DMS79 treated with DMSO at 0.1 percent for 48 hours (cell line): ENCODE results near the gene VPS45.
"Not testable (repeated sequence)": the region's sequence is repeated elsewhere in the genome, so short reads cannot be mapped to it uniquely, and the experiment has no call there.

Experiments
- DNase-seq: peaks from one replicate; lab custom pipeline; 2025; lab: John Stamatoyannopoulos, UW

Gene VPS45

GRCh38 chr1:150067184-150068108 lies at the start of gene VPS45:
TSS of gene VPS45 (plus strand) at chr1:150067776. CDS start at chr1:150067858, 82 bp downstream.
- peak; percentile 93 for DNase-seq

- no peak for DNase-seq
These were observed 49.4 kb upstream of the VPS45 start for GRCh38 chr1:150018165-150018564.

GRCh38 chr1:150020711-150021110 lies 46.9 kb upstream of the VPS45 start:
- DNase-seq, result no peak

- no peak for DNase-seq
These were observed 46.3 kb upstream of the VPS45 start for GRCh38 chr1:150021191-150021694.

- no peak for DNase-seq
These were observed 45.2 kb upstream of the VPS45 start for GRCh38 chr1:150022357-150022756.

GRCh38 chr1:150024156-150024555 lies 43.4 kb upstream of the VPS45 start:
- DNase-seq, result no peak

- no peak for DNase-seq
These were observed 39.3 kb upstream of the VPS45 start for GRCh38 chr1:150028322-150028721.

GRCh38 chr1:150034336-150034735 lies 33.2 kb upstream of the VPS45 start:
- DNase-seq, result no peak

GRCh38 chr1:150049926-150050325 lies 17.6 kb upstream of the VPS45 start:
- DNase-seq, result no peak

- DNase-seq, result no peak
These were observed 16.5 kb upstream of the VPS45 start for GRCh38 chr1:150051089-150051373.

- not testable (repeated sequence) for DNase-seq
These were observed 15.6 kb upstream of the VPS45 start for GRCh38 chr1:150051905-150052412.

GRCh38 chr1:150053926-150054325 lies 13.7 kb upstream of the VPS45 start:
- no peak for DNase-seq

- not testable (repeated sequence) for DNase-seq
These were observed 12.1 kb upstream of the VPS45 start for GRCh38 chr1:150055507-150055906.

- no peak for DNase-seq
These were observed 11.2 kb upstream of the VPS45 start for GRCh38 chr1:150056407-150056806.

- no peak for DNase-seq
These were observed 7.3 kb upstream of the VPS45 start for GRCh38 chr1:150060260-150060659.

- no peak for DNase-seq
These were observed 5.9 kb upstream of the VPS45 start for GRCh38 chr1:150061632-150062101.

- DNase-seq, result no peak
These were observed 5.5 kb upstream of the VPS45 start for GRCh38 chr1:150062113-150062512.

GRCh38 chr1:150065184-150065871 lies 2.2 kb upstream of the VPS45 start:
- DNase-seq, result no peak

GRCh38 chr1:150066328-150066727 lies 1.2 kb upstream of the VPS45 start:
- no peak for DNase-seq

GRCh38 chr1:150066838-150067183 lies 765 bp upstream of the VPS45 start:
- DNase-seq, result peak; percentile 81

- DNase-seq, result peak; percentile 35
These were observed 496 bp downstream of the VPS45 start for GRCh38 chr1:150068109-150068435.

GRCh38 chr1:150069923-150070322 lies 2.3 kb downstream of the VPS45 start:
- no peak for DNase-seq

- DNase-seq, result peak; percentile 21
These were observed 5.4 kb downstream of the VPS45 start for GRCh38 chr1:150072959-150073358.
